ENCODE data around the gene CHRNA9. TPM values are rescaled to one million over a fixed set of nuclear protein-coding genes. Genes with fewer than 3 reads are reported as not detected.
A peak's percentile ranks its signal among the peaks of the same experiment; 100 is the strongest.
"Not testable (repeated sequence)": the region's sequence is repeated elsewhere in the genome, so short reads cannot be mapped to it uniquely, and the experiment has no call there.

CHRNA9 gene
- total RNA-seq = not detected
- polyA plus RNA-seq = not detected

- no peak for DNase-seq
- ChIA-PET POLR2A (ENCODE audit: partially characterized antibody) (no interaction called here), CTCF (ENCODE audit: partially characterized antibody) (interaction anchor here (1.0 to 1.7 kb wide), 3 partner anchors 10 to 215 kb away, joined by 3 to 5 read pairs (median 5); no protein-coding TSS in a partner anchor)
- Histone ChIP-seq H3K4me3 (ENCODE audit: low read length in 2 of 2) (no peak within 1 kb of the TSS), H3K36me3 (ENCODE audit: insufficient read depth, low read length) (no peaks in the 10 kb centered on the region), H3K27me3 (ENCODE audit: insufficient read depth, low read length) (no peaks in the 10 kb centered on the region), H3K27ac (ENCODE audit: low read depth, low read length) (no peak within 1 kb of the TSS), H3K4me1 (ENCODE audit: insufficient read depth, low read length) (no peaks in the 10 kb centered on the region), H3K9me3 (ENCODE audit: control insufficient read depth in 1 of 2, low read length in 2 of 2) (no peaks in the 10 kb centered on the region)
- intact Hi-C loops (cut with micrococcal nuclease) = no loop called here
- Mint-ChIP-seq H3K27me3 (peaks cover 5 to 7% of the 10 kb centered on the region in 2 donors), H3K36me3 (no peaks in the 10 kb centered on the region), H3K4me3 (no peak within 1 kb of the TSS), H3K27ac (peak within 1 kb of the TSS in 1 of 7 donors; percentile 6), H3K4me1 (no peaks in the 10 kb centered on the region), H3K9me3 (no peaks in the 10 kb centered on the region)
These were observed at the start of gene CHRNA9 for GRCh38 chr4:40334591-40335524. TSS of gene CHRNA9 (plus strand) at chr4:40335333. CDS start at chr4:40335468, 135 bp downstream.

GRCh38 chr4:40285692-40286091, 49.4 kb upstream of the CHRNA9 start:
- peaks cover 6 to 7% of the 10 kb centered on the region in 2 donors for H3K36me3 Mint-ChIP-seq
- ChIA-PET CTCF (ENCODE audit: partially characterized antibody) (interaction anchor here (0.7 to 16.5 kb wide), 5 partner anchors 11 to 134 kb away, joined by 3 to 271 read pairs (median 4); no protein-coding TSS in a partner anchor), POLR2A (ENCODE audit: partially characterized antibody) (interaction anchor here (1.8 kb wide), 1 partner anchor 18 kb away, joined by 7 read pairs; no protein-coding TSS in a partner anchor)
- peak overlapping the region in 2 of 8 donors; percentile 1 to 15 for H3K4me3 Mint-ChIP-seq
- intact Hi-C loops (cut with micrococcal nuclease) = no loop called here
- peaks cover 46 to 87% (median 66%) of the 10 kb centered on the region in 4 donors for H3K4me1 Mint-ChIP-seq
- Histone ChIP-seq H3K36me3 (ENCODE audit: insufficient read depth, low read length) (no peaks in the 10 kb centered on the region), H3K27ac (ENCODE audit: low read depth, low read length) (no peak overlapping the region), H3K4me1 (ENCODE audit: insufficient read depth, low read length) (peaks cover 56% of the 10 kb centered on the region), H3K4me3 (ENCODE audit: low read length in 2 of 2) (no peak overlapping the region), H3K27me3 (ENCODE audit: insufficient read depth, low read length) (no peaks in the 10 kb centered on the region), H3K9me3 (ENCODE audit: control insufficient read depth in 1 of 2, low read length in 2 of 2) (no peaks in the 10 kb centered on the region)
- peaks cover 0 to 2% of the 10 kb centered on the region in 2 donors for H3K27me3 Mint-ChIP-seq
- peaks cover 0 to 7% (median 2%) of the 10 kb centered on the region in 8 donors for H3K9me3 Mint-ChIP-seq
- peak overlapping the region; percentile 53 to 94 (median 85) for H3K27ac Mint-ChIP-seq
- no peak for DNase-seq

GRCh38 chr4:40288566-40288965, 46.6 kb upstream of the CHRNA9 start:
- H3K27me3 ChIP-seq (ENCODE audit: insufficient read depth, low read length) = no peaks in the 10 kb centered on the region
- peaks cover 0 to 4% of the 10 kb centered on the region in 2 donors for H3K36me3 Mint-ChIP-seq
- peaks cover 57% of the 10 kb centered on the region for H3K4me1 ChIP-seq (ENCODE audit: insufficient read depth, low read length)
- peak overlapping the region in 6 of 8 donors; percentile 17 to 77 (median 46) for H3K4me3 Mint-ChIP-seq
- no peak for DNase-seq
- CTCF ChIA-PET (ENCODE audit: partially characterized antibody) = interaction anchor here (0.7 to 16.5 kb wide), 8 partner anchors 9 to 139 kb away, joined by 3 to 271 read pairs (median 7); no protein-coding TSS in a partner anchor
- no peak overlapping the region for H3K4me3 ChIP-seq (ENCODE audit: low read length in 2 of 2)
- peak overlapping the region; percentile 65 to 95 (median 87) for H3K27ac Mint-ChIP-seq
- peaks cover 0 to 2% of the 10 kb centered on the region in 2 donors for H3K27me3 Mint-ChIP-seq
- peaks cover 0 to 5% (median 0%) of the 10 kb centered on the region in 8 donors for H3K9me3 Mint-ChIP-seq
- no peaks in the 10 kb centered on the region for H3K9me3 ChIP-seq (ENCODE audit: control insufficient read depth in 1 of 2, low read length in 2 of 2)
- H3K36me3 ChIP-seq (ENCODE audit: insufficient read depth, low read length) = no peaks in the 10 kb centered on the region
- intact Hi-C loops (cut with micrococcal nuclease) = no loop called here
- POLR2A ChIA-PET (ENCODE audit: partially characterized antibody) = interaction anchor here (1.0 to 5.0 kb wide), 5 partner anchors 11 to 92 kb away, joined by 3 to 57 read pairs (median 4); no protein-coding TSS in a partner anchor
- H3K4me1 Mint-ChIP-seq = peaks cover 52 to 89% (median 65%) of the 10 kb centered on the region in 4 donors
- peak overlapping the region; percentile 3 for H3K27ac ChIP-seq (ENCODE audit: low read depth, low read length)

- peaks cover 41 to 79% (median 55%) of the 10 kb centered on the region in 4 donors for H3K4me1 Mint-ChIP-seq
- POLR2A ChIA-PET (ENCODE audit: partially characterized antibody) = interaction anchor here (0.9 to 5.0 kb wide), 13 partner anchors 10 to 95 kb away, joined by 3 to 57 read pairs (median 4); no protein-coding TSS in a partner anchor
These were observed 45.6 kb upstream of the CHRNA9 start for GRCh38 chr4:40289366-40290188.

GRCh38 chr4:40290611-40291186, 44.4 kb upstream of the CHRNA9 start:
- H3K4me1 Mint-ChIP-seq = peaks cover 39 to 71% (median 50%) of the 10 kb centered on the region in 4 donors
- H3K27ac ChIP-seq (ENCODE audit: low read depth, low read length); H3K27me3 Mint-ChIP-seq; intact Hi-C loops (cut with micrococcal nuclease); H3K9me3 ChIP-seq (ENCODE audit: control insufficient read depth in 1 of 2, low read length in 2 of 2); H3K36me3 ChIP-seq (ENCODE audit: insufficient read depth, low read length); H3K4me3 ChIP-seq (ENCODE audit: low read length in 2 of 2); H3K36me3 Mint-ChIP-seq; H3K27me3 ChIP-seq (ENCODE audit: insufficient read depth, low read length); H3K9me3 Mint-ChIP-seq: not testable (repeated sequence)
- H3K4me1 ChIP-seq (ENCODE audit: insufficient read depth, low read length) = peaks cover 39% of the 10 kb centered on the region
- ChIA-PET CTCF (ENCODE audit: partially characterized antibody) (interaction anchor here (0.6 to 16.5 kb wide), 8 partner anchors 10 to 144 kb away, joined by 3 to 271 read pairs (median 6); no protein-coding TSS in a partner anchor), POLR2A (ENCODE audit: partially characterized antibody) (interaction anchor here (1.0 to 5.0 kb wide), 10 partner anchors 9 to 96 kb away, joined by 3 to 57 read pairs (median 6); no protein-coding TSS in a partner anchor)
- H3K4me3 Mint-ChIP-seq = peak overlapping the region in 6 of 8 donors; percentile 2 to 81 (median 76)
- peak overlapping the region; percentile 43 to 96 (median 86) for H3K27ac Mint-ChIP-seq
- DNase-seq = peak in 1 of 5 donors; percentile 64

More at GRCh38 chr4:40289366-40290188, 45.6 kb upstream of the CHRNA9 start:
- Mint-ChIP-seq H3K27ac (peak overlapping the region; percentile 65 to 96 (median 88)), H3K36me3 (no peaks in the 10 kb centered on the region), H3K4me3 (peak overlapping the region; percentile 7 to 81 (median 76)), H3K27me3 (no peaks in the 10 kb centered on the region), H3K9me3 (peaks cover 0 to 3% (median 0%) of the 10 kb centered on the region in 8 donors)
- Histone ChIP-seq H3K4me1 (ENCODE audit: insufficient read depth, low read length) (peaks cover 47% of the 10 kb centered on the region), H3K27me3 (ENCODE audit: insufficient read depth, low read length) (no peaks in the 10 kb centered on the region), H3K36me3 (ENCODE audit: insufficient read depth, low read length) (no peaks in the 10 kb centered on the region), H3K9me3 (ENCODE audit: control insufficient read depth in 1 of 2, low read length in 2 of 2) (no peaks in the 10 kb centered on the region), H3K27ac (ENCODE audit: low read depth, low read length) (peak overlapping the region; percentile 27), H3K4me3 (ENCODE audit: low read length in 2 of 2) (no peak overlapping the region)
- intact Hi-C loops (cut with micrococcal nuclease) = loop anchor here (1.0 kb wide), 1 partner anchor 12 kb away; no protein-coding TSS in a partner anchor
- CTCF ChIA-PET (ENCODE audit: partially characterized antibody) = interaction anchor here (0.7 to 16.5 kb wide), 10 partner anchors 8 to 140 kb away, joined by 3 to 271 read pairs (median 6); no protein-coding TSS in a partner anchor
- peak; percentile 36 to 69 (median 43) for DNase-seq

- Mint-ChIP-seq H3K36me3 (no peaks in the 10 kb centered on the region), H3K4me3 (no peak overlapping the region), H3K4me1 (peaks cover 40 to 64% (median 50%) of the 10 kb centered on the region in 4 donors), H3K9me3 (peaks cover 0 to 4% (median 2%) of the 10 kb centered on the region in 8 donors), H3K27me3 (no peaks in the 10 kb centered on the region), H3K27ac (peak overlapping the region in 4 of 7 donors; percentile 16 to 74 (median 31))
- intact Hi-C loops (cut with micrococcal nuclease) = no loop called here
- no peak overlapping the region for H3K27ac ChIP-seq (ENCODE audit: low read depth, low read length)
- H3K4me1 ChIP-seq (ENCODE audit: insufficient read depth, low read length) = peaks cover 48% of the 10 kb centered on the region
- DNase-seq = no peak
- ChIA-PET POLR2A (ENCODE audit: partially characterized antibody) (interaction anchor here (0.8 to 5.0 kb wide), 8 partner anchors 8 to 97 kb away, joined by 3 to 57 read pairs (median 6); no protein-coding TSS in a partner anchor), CTCF (ENCODE audit: partially characterized antibody) (interaction anchor here (1.4 to 16.5 kb wide), 3 partner anchors 8 to 16 kb away, joined by 4 to 271 read pairs (median 13); no protein-coding TSS in a partner anchor)
- H3K9me3 ChIP-seq (ENCODE audit: control insufficient read depth in 1 of 2, low read length in 2 of 2) = peaks cover 0 to 8% of the 10 kb centered on the region in 2 donors
- H3K4me3 ChIP-seq (ENCODE audit: low read length in 2 of 2) = no peak overlapping the region
- H3K27me3 ChIP-seq (ENCODE audit: insufficient read depth, low read length) = no peaks in the 10 kb centered on the region
- H3K36me3 ChIP-seq (ENCODE audit: insufficient read depth, low read length) = no peaks in the 10 kb centered on the region
These were observed 42.8 kb upstream of the CHRNA9 start for GRCh38 chr4:40292313-40292759.
